H1 (cell line): ENCODE data around the gene PPP1R17. TPM values are rescaled to one million over a fixed set of nuclear protein-coding genes. Genes with fewer than 3 reads are reported as not detected.

Experiments
- ATF2 ChIP-seq: IDR thresholded peaks from 2 replicates; pipeline ENCODE4 v1.6.1; 2012; ENCODE audit warnings: low read length, inconsistent platforms
- polyA plus RNA-seq, 7 experiments: library from polyadenylated mRNA; depleted of rRNA in 3 of 7; stranded (reverse) in 5 of 7; unstranded in 2 of 7; fragments of >200 nt in 5 of 7; fragments of 200-250 nt in 2 of 7; gene quantifications; 1 replicate in 5 of 7; 2 replicates in 1 of 7; 4 replicates in 1 of 7; pipeline versions ENCODE4 v1.2.1 to v1.2.3, GENCODE V29; 2011 to 2013; ENCODE audit warnings: missing spikeins in 2 of 7, mixed read lengths in 2 of 7
- total RNA-seq: library from RNA; stranded (reverse); fragmentation: NEBNext Ultra II Directional; extraction: Animal tissue kit (Norgen Biotek cat#: 25700); gene quantifications from 2 replicates; pipeline ENCODE4 v1.2.1, GENCODE V29; 2021

PPP1R17 gene
- total and polyA plus RNA-seq, 2 of the 8 experiments (the other 6 are each of a cell fraction or from before 2014, with no cell fraction given) = 1.5 to 2.5 TPM

- TF ChIP-seq ATF2 = no peak
Measured at GRCh38 chr7:31734456-31734855, 47.4 kb downstream of the PPP1R17 start (continued).
